HG02943 (cell line): ENCODE measurements around the gene TTC39B.

Source experiments
- ATAC-seq: cut with Tn5 transposase; IDR thresholded peaks from one replicate; pipeline ENCODE4 v1.9.1; 2021; ENCODE audit warnings: mild to moderate bottlenecking, low read depth, moderate library complexity; ENCODE audit not compliant: unreplicated experiment

TTC39B gene

GRCh38 chr9:15138357-15138686 lies 168.7 kb downstream of the TTC39B start:
- ATAC-seq = no peak

- ATAC-seq = no peak
Measured at GRCh38 chr9:15137658-15138356, 169.2 kb downstream of the TTC39B start.

- no peak for ATAC-seq
Measured at GRCh38 chr9:15137089-15137488, 169.9 kb downstream of the TTC39B start.

GRCh38 chr9:15136646-15137045 lies 170.4 kb downstream of the TTC39B start:
- no peak for ATAC-seq

GRCh38 chr9:15135164-15135792 lies 171.7 kb downstream of the TTC39B start:
- ATAC-seq = peak; percentile 76

- no peak for ATAC-seq
Measured at GRCh38 chr9:15133488-15133887, 173.5 kb downstream of the TTC39B start.

GRCh38 chr9:15132091-15132490 lies 174.9 kb downstream of the TTC39B start:
- ATAC-seq = no peak

GRCh38 chr9:15131094-15131493 lies 175.9 kb downstream of the TTC39B start:
- ATAC-seq = no peak

- ATAC-seq = no peak
Measured at GRCh38 chr9:15127831-15128230, 179.2 kb downstream of the TTC39B start.

GRCh38 chr9:15121630-15122029 lies 185.4 kb downstream of the TTC39B start:
- ATAC-seq = no peak

GRCh38 chr9:15116130-15116580 lies 190.9 kb downstream of the TTC39B start:
- ATAC-seq = no peak

- ATAC-seq = no peak
Measured at GRCh38 chr9:15115702-15116101, 191.3 kb downstream of the TTC39B start.

- ATAC-seq = no peak
Measured at GRCh38 chr9:15115041-15115440, 192.0 kb downstream of the TTC39B start.
